Erythroblast (primary cell): ENCODE results near the gene HPN.

ENCODE experiments used
- GATA1 ChIP-seq: IDR thresholded peaks from 2 replicates; pipeline ENCODE4 v1.6.1; 2011; ENCODE audit warnings: low read depth, mild to moderate bottlenecking, control low read depth, low read length, moderate library complexity
- POLR2A ChIP-seq: IDR thresholded peaks from 2 replicates; pipeline ENCODE4 v1.6.1; 2011; ENCODE audit warnings: mild to moderate bottlenecking, low read length

- TF ChIP-seq POLR2A (no peak), GATA1 (no peak)
These were observed 14.2 kb downstream of the HPN start for GRCh38 chr19:35055715-35056179.
